ENCODE results near the gene OR51A4.
"Not testable (repeated sequence)": the region's sequence is repeated elsewhere in the genome, so short reads cannot be mapped to it uniquely, and the experiment has no call there.

The OR51A4 gene, protein sequence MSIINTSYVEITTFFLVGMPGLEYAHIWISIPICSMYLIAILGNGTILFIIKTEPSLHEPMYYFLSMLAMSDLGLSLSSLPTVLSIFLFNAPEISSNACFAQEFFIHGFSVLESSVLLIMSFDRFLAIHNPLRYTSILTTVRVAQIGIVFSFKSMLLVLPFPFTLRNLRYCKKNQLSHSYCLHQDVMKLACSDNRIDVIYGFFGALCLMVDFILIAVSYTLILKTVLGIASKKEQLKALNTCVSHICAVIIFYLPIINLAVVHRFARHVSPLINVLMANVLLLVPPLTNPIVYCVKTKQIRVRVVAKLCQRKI

DNA sequence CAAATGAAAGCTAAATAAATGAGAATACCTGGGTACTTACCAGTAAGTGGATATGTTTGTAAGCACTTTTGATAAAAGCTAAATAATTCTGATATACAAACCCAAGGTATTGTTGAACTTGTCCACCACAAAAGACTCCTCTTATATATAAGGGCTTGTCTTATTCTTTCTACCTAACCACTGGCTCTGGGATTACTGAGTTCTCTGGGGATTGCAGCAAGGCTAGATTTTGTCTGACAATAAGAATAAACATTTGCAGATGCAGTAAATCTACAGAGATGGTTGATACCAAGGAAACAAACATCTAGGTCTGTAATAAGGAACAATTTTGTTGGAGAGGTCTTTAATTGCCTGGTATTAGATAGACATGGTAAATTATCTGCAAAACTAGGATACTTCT lies at the start of gene OR51A4:
TSS of gene OR51A4 (minus strand) at position 101 of the 400 bp plus-strand sequence. CDS start 505 bp downstream, outside the sequence.
- no peak for DNase-seq (ENCODE audit: low read depth)

- no peak for DNase-seq (ENCODE audit: low read depth)
Observed at GRCh38 chr11:4994551-4994950, 47.1 kb upstream of the OR51A4 start, which contains the start of gene OR51L1. Gene OR51L1 (plus strand): TSS chr11:4994851. CDS start chr11:4998983, 4,132 bp downstream.

- DNase-seq (ENCODE audit: low read depth) = no peak
Observed at GRCh38 chr11:4991060-4991459, 43.7 kb upstream of the OR51A4 start.

GRCh38 chr11:4983841-4984240 lies 36.4 kb upstream of the OR51A4 start:
- DNase-seq (ENCODE audit: low read depth) = no peak

- DNase-seq (ENCODE audit: low read depth) = no peak
Observed at GRCh38 chr11:4982678-4983077, 35.3 kb upstream of the OR51A4 start.

DNA sequence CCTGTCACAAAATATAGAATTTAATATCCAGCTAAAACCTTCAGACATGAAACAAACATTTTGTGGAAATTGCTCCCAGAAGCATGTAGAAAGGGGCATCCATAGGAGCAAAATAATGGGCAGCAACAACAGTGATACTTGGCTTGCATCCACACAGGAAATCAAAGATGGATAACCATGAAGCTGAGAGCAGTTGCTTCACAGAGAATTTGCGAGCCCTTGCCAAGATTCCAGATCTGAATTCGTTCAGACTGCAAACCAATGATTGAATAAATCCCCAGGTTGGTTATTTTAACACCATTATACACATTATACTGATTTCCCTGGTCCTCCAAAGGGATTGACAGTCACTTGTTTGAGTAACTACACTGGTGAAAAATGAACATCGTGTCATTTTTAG lies 31.6 kb upstream of the OR51A4 start:
- no peak for DNase-seq (ENCODE audit: low read depth)

DNA sequence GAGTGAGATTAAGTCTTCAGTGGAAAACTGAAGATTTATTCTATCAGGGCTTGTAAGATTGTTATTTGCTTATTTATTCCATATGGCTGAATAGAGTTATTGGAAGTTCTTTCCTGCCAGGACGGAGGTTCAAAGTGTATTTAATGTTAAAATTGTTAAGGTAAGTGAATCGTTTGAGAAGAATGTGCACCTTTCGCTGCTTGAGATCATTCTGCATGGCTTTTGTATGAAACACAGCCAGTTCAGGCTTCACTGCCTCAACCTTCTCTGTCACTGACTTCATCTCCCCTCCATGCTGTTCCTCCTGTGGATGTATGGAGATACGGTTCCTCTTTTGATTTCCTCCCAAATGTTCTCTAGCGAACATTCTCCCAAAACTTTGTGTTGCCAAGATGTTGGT lies 28.0 kb upstream of the OR51A4 start:
- DNase-seq (ENCODE audit: low read depth) = no peak

DNA sequence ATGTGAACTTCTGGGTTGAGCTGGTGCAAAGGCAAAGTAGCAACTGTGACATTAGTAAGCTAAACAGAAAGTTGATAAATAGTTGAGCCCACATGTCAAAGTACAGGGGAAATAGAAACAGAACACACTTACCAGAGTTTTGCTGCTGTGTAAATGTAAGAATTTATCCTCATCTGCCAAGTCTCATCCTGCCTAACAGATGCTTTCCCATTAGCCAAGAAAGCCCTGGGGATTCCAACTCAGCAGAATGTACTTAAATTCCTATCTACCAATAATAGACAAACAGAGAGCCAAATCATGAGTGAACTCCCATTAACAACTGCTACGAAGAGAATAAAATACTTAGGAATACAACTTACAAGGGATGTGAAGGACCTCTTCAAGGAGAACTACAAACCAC lies 15.4 kb upstream of the OR51A4 start:
- no peak for DNase-seq (ENCODE audit: low read depth)

DNA sequence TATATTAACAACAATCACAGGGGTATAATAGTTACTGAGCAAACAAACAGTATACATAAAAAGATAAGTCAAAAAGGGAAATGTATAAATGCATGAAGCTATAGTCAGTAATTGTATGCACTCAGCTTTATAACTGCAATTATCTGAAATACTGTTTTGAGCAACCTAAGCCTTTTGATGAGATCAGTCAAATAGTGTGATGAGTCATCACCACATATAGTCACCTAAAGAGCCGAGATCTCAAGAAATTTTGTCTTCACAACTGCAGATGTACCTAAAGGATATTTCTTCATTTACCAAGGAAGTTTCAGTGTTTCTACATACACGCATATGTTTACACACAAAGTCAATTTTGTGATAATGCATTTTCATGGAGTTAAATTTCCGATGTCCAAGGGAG lies 13.5 kb upstream of the OR51A4 start:
- DNase-seq (ENCODE audit: low read depth) = no peak

DNA sequence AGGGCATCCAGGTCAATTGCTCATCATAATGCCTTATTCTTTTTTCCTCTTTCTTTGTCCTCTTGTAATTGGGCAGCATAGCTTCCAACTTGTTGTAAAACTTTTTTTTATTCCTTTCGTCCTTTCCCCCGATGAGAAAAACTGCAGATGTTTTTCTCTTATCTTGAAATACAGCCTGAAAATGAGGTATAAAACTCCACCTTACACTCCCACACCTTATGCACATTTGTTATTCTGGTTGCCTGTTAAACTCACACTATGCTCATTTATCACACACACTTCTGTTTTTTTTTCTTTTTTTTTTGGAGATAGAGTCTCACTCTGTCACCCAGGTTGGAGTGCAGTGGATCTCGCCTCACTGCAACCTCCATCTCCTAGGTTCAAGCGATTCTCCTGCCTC lies 10.0 kb upstream of the OR51A4 start:
- DNase-seq (ENCODE audit: low read depth) = no peak

GRCh38 chr11:4955613-4956012 lies 8.2 kb upstream of the OR51A4 start, which contains the start of gene OR51A2:
Gene OR51A2 (minus strand): TSS chr11:4955713. CDS start chr11:4955713, 0 bp downstream.
- not testable (repeated sequence) for DNase-seq (ENCODE audit: low read depth)

GRCh38 chr11:4936745-4937144 lies 10.7 kb downstream of the OR51A4 start:
- DNase-seq (ENCODE audit: low read depth) = no peak

- no peak for DNase-seq (ENCODE audit: low read depth)
Observed at GRCh38 chr11:4932751-4933150, 14.7 kb downstream of the OR51A4 start.

GRCh38 chr11:4926608-4927007 lies 20.8 kb downstream of the OR51A4 start:
- DNase-seq (ENCODE audit: low read depth) = no peak

DNA sequence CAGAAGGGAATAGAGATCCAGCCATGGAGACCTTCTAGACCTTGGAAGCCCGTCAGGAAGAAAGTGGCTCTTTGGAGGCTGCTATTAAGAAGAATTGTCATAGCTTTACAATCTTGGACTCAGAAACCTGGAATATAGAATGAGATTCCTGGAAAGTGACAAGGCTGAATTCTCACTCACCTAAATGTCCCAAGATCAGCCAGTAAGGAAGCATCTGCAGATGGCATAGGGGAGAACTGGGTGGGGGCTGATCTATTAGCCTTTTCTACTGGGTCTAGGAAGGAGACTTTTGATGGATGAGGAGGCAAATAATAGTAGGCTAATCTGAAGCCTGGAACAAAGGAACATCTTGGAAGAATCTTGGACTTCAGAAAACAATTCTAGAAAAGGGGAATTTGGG lies 23.2 kb downstream of the OR51A4 start, which contains the start of gene OR51G1:
TSS of gene OR51G1 (minus strand) at position 101 of the 400 bp plus-strand sequence. CDS start at position 101, 0 bp downstream.
- no peak for DNase-seq (ENCODE audit: low read depth)

- DNase-seq (ENCODE audit: low read depth) = no peak
Observed at GRCh38 chr11:4922304-4922703, 25.1 kb downstream of the OR51A4 start.

DNA sequence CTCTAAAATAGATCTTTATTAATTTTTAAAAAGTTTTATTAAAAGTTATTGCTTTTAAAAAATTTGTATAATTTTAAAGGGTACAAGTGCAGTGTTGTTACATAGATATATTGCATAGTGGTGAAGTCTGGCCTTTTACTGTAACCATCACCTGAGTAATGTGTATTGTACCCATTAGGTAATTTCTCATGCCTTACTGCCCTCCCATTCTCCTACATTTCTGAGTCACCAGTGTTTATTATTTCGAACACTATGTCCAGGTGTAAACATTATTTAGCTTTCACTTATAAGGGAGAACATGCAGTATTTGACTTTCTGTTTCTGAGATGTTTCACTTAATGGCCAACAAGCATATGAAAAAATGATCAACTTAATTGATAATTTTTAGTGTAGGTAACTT lies 25.6 kb downstream of the OR51A4 start:
- no peak for DNase-seq (ENCODE audit: low read depth)

GRCh38 chr11:4919250-4919649 lies 28.2 kb downstream of the OR51A4 start, which contains the start of gene OR51G2:
Gene OR51G2 (minus strand): TSS chr11:4919350. CDS start chr11:4915663, 3,687 bp downstream.
- no peak for DNase-seq (ENCODE audit: low read depth)

GRCh38 chr11:4916581-4916980 lies 30.8 kb downstream of the OR51A4 start:
- DNase-seq (ENCODE audit: low read depth) = no peak

- DNase-seq (ENCODE audit: low read depth) = no peak
Observed at GRCh38 chr11:4903484-4903883, 43.9 kb downstream of the OR51A4 start, which contains the start of gene OR51A7. Gene OR51A7 (plus strand): TSS chr11:4903783. CDS start chr11:4907370, 3,587 bp downstream.
